Muscle of arm (tissue), 12 donors: Measurements from ENCODE around the gene GARS1. TPM values are rescaled to one million over a fixed set of nuclear protein-coding genes. Genes with fewer than 3 reads are reported as not detected.
"Not testable (repeated sequence)": the region's sequence is repeated elsewhere in the genome, so short reads cannot be mapped to it uniquely, and the experiment has no call there.

Experiments used
- DNase-seq: peaks from one replicate; pipeline ENCODE4 v3.0.0-alpha.2; 2013
- polyA plus RNA-seq, 12 donors: library from polyadenylated mRNA; unstranded; fragments of 120-200 nt; gene quantifications; one replicate each; pipeline ENCODE4 v1.2.1, GENCODE V29; 2013; ENCODE audit not compliant: insufficient read length in 12 of 12

GARS1 gene
- polyA plus RNA-seq, 12 donors, result 52.7 to 109 (median 74.4) TPM; not detected in 1

DNA sequence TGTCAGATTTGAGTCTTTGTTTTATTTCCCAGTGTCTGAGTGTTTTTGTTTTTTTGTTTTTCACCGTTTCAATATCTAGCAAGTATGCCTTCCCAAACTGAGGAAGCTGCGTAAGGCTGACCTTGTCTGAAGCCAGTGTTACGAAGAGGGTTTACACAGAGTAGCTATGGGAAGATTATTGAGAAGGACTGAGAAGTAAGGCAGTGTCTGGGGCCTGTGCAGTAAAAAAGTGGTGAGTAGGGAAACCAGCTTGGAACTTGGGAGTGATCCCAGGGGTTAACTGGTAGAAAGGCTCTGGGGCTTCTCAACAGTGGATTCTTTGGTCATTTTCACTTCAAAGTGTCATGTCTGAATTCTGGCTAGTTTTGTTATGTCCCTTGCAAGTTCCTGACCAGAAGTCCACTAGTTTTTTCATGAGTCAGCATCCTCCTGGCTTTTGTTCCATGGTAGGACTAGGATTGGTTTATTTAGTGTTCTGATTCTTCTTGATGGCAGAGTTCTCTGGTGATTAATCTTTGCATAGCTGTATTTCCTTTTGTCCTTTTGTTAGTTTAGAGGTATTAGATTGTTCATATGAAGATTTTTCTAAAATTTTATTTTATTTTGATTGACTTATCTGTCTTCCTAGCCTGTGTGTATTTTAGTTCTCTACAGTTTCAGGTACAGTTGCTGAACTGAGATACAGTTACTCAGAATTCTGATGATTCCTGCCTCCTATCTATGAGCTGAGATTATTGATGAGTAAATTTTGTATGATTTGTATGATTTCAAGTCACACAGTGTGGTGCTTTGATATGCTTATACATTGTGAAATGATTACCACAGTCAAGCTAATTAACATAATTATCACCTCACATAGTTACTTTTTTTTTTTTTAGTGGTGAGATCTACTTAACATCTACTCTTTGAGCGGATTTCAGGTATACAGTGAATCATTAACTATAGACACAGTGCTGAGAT is 19.0 kb downstream of the GARS1 start:
- DNase-seq, result no peak

DNA sequence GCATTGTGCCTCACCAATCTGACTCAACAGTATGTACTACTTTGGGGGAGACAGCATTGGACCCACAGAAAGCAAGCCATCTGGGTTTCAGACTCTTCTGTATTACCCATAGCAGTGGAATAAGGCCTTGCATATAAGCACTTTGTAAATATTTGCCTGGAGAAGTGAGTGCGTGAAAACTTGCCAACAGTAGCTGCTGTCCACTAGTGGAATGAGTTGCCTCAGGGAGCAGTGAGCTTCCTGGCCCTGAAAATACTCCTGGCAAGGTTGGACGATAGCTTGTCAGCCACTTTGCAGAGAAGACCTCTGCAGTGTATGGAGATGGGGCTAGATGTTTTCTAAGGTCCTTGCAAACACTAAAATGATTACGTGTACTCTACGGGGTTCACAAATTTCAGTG is 21.6 kb downstream of the GARS1 start:
- DNase-seq, result no peak

DNA sequence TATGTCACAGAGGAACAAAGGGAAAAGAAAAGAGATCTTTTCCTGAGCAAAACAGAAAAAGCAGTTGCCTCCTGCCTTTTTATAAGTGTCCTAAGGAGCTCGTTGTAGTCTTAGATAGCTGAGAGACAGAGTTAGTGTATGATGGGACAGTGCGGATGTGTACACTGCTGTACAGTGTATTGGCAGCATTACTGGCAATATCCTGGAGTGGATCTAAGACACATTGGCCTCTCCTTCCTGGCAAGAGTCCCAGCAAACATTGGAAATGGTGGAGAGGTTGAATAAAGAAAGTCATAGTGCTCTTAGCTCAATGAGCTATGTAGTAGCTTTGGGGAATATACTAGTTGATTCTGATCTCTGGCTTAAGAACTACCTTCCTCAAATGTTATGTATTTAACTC is 22.7 kb downstream of the GARS1 start:
- no peak for DNase-seq

DNA sequence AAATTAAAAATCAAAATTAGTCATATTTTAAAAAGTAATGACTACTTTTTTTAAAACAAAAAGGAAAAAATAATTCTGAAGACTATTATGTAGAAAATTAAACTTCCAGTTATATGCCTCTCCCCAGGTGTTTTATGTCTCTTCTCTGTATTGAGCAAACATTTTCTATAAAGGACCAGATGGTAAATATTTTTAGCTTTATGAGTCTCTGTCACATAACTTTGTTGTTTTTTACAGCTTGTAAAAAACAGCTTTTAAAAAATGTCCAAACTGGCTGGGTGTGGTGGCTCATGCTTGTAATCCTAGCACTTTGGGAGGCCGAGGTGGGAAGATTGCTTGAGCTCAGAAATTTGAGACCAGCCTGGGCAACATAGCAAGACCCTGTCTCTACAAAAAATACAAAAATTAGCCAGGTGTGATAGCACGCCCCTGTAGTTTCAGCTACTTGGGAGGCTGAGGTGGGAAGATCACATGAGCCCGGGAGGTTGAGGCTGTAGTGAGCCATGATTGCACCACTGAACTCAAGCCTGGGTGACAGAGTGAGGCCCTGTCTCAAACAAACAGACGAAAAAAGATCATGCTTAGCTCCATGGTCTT is 23.5 kb downstream of the GARS1 start:
- no peak for DNase-seq

DNA sequence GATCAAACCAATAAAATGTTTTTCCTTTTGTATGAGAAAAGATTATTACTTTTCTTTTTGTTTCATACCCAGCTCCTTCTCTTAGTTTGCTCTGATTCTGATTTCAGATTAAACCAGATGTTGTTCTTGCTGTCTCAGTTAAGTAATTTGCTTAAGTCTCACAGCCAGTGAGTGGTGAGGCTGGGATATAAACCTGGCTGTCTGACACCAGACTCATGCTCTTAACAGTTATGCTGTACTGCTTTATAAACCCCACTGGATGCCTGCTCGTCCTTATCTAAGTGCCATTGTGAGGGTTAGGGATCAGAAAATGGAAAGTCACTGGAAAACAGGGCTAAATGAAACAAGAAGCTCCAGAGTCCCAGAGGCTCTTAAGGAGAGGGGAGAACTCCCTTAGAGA is 24.3 kb downstream of the GARS1 start:
- no peak for DNase-seq

DNA sequence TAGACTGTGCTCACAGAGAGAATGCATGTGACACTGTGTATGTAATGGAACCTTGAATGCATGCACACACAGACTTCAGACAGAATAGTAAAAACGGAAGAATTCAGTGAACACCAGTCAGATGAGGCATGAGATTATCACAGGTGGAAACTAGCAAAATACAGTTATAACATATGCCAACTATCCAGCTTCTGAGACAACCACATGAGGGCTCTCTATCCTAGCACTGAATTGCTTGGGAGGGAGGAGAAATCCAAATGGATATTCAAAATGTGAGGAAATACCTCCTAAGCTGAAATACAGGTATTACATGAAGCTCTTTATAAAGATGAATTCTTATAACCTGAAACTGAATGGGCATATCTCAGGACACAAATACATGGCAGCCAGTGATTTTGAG is 30.6 kb downstream of the GARS1 start:
- no peak for DNase-seq

DNA sequence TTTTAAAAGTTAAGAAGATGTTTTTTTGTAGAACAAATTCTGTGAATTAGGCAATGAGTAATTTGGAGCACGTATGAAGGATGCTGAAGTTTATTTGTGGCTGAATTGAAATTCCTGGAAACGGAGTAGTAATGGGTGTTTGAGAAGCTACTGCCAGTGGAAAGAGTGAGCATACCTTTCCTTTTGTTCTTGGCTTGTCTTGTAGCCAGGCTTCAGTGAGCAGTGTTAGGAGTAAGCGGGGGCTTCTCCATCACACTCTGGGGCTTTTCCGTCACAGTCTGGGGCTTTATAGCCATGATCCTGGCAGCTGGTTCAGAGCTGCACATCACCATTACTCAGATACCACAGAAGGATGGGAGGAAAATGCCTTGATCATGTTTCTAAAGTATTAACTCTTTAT is 32.3 kb downstream of the GARS1 start:
- no peak for DNase-seq

DNA sequence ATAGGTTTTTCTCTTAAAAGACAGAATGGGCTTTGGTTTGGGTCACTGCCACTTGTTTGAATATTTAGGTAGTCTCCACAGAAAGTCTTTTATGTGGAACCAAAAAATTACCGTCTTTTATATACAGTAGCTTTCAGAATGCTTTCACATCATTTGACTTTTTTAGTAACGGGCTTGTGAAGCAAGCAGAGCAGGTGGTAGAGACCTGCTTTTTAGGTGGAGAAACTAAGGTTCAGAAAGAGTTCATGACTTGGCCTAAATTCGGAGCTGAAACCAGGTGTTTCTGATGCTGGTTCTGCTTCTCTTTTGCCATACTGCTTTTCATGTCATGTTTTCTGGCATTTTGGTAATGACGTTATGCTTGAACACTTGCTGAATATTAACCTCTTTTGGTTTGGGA is 36.3 kb downstream of the GARS1 start:
- DNase-seq, result no peak

DNA sequence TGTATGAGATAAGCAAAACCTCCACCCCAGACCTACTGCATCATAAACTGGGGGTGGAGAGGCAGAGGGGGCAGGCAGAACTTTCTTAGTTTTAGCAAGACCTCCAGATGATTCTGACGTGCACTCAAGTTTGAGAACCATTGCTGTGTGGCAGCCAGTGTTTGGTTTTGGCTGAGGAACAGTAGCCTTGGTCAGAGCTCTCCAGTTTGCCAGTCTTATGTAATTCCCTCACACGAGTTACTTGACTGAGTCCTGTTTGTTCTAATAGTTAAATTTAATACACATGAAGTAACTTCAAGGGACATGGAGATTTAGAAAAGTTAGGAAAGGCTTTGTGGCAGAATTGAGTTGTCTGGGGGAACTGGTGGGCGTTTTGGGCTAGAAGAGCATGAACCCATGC is 38.5 kb downstream of the GARS1 start:
- no peak for DNase-seq

DNA sequence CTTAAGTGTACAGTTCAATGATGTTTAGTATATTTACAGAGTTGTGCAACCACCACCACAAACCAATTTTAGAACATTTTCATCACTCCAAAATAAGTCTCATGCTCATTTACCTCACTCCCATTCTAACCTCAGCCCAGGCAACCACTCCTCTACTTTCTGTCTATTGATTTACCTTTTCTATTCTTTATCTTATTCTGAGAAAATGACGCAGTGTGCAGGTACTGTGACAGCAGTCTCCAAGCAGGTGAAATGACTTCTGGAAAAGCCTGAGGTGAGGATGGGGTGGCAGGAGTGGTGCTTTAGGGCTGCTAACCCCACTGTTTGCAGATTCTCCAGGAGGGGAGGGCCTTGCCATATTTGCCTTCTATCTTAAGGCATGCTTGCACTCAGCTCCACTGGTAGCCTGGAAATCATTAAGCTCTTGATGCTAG is 39.5 kb downstream of the GARS1 start:
- DNase-seq, result no peak

DNA sequence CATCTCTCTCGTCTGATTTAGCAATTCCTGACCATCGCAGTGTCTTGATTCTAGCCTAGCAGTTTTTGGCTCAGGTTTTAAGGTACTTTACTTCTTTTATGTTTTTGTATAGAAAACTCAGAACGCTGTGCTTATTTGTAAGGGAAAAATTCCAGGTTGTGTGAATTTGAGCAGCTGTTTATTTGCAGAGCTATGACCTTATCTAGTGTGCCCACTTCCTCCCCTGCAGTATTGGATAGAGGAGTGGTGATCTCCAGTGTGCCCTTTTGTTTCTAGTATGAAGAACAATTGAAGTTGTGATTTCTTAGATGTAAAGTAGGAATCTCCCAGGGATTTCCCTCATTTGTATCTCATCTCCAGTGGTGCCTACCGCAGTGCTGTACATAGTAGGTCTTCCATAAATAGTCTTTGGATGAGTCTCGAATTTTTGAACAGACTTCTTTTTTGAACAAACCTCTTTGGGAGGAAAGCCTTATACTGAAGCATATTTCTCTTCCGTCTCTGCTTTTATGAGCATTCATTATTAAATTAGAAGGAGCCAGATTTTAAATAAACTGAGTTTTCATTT is 40.0 kb downstream of the GARS1 start:
- no peak for DNase-seq

DNA sequence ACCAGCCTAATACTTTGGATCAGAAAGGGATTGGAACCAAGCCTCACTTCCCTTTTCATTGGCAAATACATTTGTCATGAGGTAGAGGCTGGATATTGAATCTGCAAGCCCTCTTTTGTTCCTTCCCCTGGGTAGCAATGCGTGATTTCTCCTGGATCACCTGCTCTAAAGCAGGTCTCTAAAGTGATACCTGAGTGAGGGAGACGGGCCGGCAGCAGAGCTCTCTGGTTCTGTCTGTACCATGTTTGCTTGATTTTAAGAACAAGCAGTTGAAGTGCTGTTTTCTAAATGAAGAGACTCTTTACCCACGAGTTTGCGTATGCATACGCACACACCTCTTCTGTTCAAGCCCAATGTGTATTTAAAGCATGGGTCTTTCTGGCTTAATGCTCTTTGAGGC is 41.1 kb downstream of the GARS1 start:
- no peak for DNase-seq

DNA sequence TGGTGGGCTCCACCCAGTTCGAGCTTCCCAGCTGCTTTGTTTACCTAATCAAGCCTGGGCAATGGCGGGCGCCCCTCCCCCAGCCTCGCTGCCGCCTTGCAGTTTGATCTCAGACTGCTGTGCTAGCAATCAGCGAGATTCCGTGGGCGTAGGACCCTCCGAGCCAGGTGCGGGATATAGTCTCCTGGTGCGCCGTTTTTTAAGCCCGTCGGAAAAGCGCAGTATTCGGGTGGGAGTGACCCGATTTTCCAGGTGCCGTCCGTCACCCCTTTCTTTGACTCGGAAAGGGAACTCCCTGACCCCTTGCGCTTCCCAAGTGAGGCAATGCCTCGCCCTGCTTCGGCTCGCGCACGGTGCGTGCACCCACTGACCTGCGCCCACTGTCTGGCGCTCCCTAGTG is 47.6 kb downstream of the GARS1 start:
- DNase-seq, result not testable (repeated sequence)

DNA sequence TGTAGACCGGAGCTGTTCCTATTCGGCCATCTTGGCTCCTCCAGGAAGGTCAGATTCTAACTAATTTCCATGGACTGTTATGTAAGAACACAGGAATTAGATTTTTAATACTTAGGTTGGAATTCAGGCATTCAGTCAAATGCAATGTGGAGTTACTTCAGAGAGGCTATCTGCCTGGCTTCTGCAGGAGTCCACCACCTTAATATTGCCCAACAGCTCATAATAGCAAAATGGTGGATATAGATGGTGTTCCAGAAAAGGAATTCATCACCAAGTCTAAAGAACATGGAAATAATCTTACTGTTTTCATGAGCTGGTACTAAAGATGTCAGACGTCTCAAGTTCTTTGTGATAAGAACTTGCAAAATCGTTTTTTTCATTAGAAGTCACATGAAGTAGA is 48.1 kb downstream of the GARS1 start:
- DNase-seq, result no peak

DNA sequence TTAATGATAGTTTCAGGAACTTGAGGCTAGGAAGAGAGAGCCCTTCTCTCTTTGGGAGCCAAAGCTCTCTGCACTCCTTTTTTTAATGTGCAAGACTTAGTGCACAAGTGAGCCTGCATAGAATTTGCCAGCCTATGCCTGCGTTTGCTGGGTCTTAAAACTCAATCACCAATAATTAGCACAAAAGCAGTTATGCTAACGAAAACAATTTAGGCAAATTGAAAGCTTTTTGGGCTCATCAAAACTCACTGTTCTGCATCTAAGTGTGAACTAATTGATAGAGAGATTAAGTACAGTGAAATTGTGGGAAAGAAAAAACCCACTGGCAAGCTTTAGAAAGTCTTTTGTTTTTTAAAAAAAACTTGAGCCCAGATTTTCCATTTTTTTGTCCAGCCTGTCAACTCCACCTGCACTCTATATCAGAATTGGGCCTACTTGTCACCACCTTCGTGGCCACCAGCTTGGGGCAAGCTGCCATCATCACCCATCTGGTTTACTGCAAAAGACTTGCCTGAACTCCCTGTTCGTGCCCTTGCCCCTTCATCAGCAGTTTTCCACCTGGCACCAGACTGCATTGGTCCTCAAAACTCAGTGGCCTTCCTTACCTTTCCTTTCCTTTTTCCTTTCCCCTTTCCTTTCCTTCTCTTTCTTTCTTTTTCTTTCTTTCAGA is 49.7 kb downstream of the GARS1 start:
- DNase-seq, result no peak

DNA sequence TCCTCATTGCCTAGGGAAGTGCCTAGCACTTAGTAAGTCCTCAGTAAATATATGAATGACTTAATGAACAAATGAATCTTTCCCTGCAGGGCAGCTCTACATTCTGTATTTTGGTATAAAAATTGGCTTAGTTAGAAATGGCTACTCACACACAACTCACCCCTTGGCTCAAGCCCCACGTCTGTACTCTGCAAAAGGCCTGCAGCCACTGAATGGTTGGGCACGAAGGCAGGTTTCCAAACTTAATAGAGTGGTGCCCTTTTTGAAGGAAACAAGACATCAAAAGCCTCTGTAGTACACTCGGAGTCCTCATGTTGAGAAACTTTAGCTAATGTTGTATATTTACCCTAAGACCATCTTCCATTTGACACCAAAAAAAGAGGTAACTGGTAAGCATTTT is 51.0 kb downstream of the GARS1 start:
- DNase-seq, result no peak

DNA sequence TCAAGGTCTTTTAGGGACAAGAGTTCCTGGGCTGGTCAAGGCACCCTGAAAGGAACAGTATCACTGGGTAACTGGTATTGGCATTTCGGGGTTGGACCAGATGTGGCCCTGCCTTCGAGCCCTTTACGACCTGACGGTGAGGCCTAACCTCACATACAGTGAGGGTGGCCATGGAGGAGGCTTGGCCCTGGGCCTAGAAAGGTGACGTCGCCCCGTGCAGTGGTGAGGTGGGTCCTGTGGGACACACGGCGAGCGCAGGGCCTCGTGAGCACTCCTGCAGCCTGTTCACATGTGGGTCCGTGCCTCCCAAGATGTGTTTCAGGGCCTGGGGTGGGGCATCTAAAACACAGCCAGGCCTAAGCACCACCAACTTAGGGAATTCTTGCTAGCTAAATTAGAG is 51.5 kb downstream of the GARS1 start:
- no peak for DNase-seq

DNA sequence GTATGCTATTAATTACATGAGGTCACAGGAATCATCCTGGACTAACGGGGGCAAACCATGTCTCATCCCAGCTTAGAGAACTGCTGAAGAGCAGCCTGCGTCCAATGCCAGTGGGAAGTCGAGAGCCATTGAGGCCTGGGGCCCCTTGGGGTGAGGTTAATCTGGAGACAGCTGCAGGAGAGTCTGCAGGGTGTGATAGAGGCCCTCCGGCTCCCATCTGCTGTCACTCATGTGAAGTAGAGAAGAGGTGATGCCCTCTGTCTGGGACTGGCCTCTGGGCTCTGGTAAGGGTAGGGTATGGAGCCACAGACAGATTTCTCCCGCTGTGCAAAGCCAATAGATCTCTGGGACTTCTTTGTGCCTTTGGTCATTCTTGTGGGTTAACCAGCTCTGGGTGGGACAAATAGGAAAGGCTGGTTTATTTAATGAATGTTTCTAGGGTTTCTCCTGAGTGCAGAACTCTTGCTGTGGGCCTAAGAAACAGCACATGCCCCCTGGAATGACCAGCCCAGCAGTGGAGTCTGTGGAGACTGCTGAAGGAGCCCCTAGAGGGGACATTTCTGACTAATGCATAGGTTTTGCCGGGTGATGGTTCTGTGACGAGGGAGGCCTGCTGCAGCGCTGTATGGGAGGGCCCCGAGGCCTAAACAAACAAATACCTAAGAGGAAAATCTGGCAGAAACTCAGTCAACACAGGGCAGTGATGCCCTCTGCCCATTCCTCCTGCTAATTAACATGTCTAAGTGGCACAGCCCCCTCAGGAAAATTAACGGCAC is 53.1 kb downstream of the GARS1 start:
- DNase-seq, result no peak

DNA sequence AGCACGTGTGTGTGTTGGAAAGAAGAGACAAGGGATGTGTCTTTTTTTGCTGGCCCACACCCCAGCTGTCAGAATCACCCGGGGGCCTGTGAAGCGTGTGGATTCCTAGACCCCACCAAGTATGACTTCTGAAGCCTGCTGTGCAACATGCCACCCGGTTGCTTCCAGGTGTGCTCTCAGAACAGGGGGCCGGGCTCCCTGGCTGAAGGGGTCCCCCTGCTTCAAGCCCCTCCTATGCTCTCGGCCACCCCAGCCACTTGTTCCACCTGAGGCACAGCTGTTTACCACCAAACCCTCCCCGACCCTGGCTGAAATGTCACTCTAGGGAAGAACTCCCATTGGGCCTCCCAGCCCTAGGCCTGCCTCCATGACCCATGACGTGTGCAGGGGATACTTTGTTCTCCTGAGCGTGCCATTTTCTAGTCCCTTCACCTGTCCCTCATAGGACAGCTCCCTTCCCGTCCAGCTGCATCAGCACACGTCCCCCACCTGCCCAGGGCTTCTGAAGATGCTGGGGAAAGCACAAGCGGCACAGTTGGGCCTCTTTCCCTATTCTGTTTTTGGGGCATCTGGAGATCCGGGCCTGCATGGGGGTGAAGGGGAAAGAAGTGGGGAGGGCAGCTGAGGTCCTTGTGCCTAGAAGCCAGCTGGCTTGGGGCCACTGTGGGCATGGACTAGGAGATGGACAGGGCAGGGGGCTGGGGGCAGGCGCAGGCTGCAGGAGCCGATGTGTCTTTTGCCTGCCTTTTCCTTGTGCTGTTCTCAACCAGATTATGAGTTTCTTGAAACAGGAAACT is 54.3 kb downstream of the GARS1 start:
- no peak for DNase-seq

DNA sequence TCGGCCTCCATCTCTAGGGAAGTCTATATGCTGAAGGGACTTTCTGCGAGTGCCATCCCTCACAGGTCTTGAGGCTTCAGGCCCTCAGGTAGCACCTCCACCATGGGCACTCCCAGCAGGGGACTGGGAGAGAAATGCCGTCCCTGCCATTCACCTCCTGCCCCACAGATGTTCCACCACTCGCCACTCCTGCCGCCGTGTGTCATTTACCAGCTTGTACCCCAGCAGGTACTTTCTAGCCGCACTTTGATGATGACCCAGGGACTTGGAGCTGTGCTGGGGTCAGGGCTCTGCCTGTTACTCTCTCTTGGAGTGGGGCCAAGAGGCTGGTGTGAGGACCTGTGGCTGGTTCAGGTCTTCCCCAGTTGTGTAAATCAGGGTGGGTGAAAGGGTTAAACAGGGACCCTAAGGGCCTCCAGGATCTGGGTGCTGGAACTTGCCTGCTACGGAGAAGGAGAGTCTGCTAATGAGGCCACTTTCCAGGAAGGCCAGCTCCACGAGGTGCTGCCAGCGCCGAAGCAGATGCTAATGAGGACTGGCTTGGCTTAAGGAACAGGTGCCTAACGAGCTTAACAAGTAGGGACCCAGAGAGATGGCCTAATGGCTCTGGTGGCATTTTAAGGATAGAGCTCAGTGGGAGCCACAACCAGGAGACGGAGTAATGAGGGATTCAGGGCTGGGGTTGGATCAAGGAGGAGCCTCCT is 55.2 kb downstream of the GARS1 start:
- no peak for DNase-seq
